MM.1S (cell line): ENCODE results near the gene TMEM35B.
"Not testable (repeated sequence)": the region's sequence is repeated elsewhere in the genome, so short reads cannot be mapped to it uniquely, and the experiment has no call there.

ENCODE experiments used
- DNase-seq: peaks from one replicate; pipeline ENCODE4 v3.0.0-alpha.2; 2015
- H2AFZ ChIP-seq: fragments of 300-600 bp; sonication (generic); 2 replicates; pipeline ENCODE4 v1.6.0; 2016; ENCODE audit warnings: antibody characterized with exemption, low read length
- H3F3A ChIP-seq: fragments of 300-600 bp; sonication (generic); 2 replicates; pipeline ENCODE4 v1.6.1; 2016; ENCODE audit warnings: mild to moderate bottlenecking, antibody characterized with exemption, low read length, moderate library complexity, mixed read lengths; ENCODE audit not compliant: insufficient read depth
- H3K27ac ChIP-seq: fragments of 300-600 bp; sonication (generic); 2 replicates; pipeline ENCODE4 v1.5.1; 2016; ENCODE audit warnings: mild to moderate bottlenecking, low read length
- H3K27me3 ChIP-seq: fragments of 300-600 bp; sonication (generic); replicated peaks from 2 replicates; pipeline ENCODE4 v1.6.0; 2016; ENCODE audit warnings: low read length; ENCODE audit not compliant: insufficient read depth
- H3K36me3 ChIP-seq: fragments of 300-600 bp; sonication (generic); replicated peaks from 2 replicates; pipeline ENCODE4 v1.6.1; 2016; ENCODE audit warnings: mild to moderate bottlenecking, low read length, mixed read lengths; ENCODE audit not compliant: insufficient read depth
- H3K4me1 ChIP-seq: fragments of 300-600 bp; sonication (generic); 2 replicates; pipeline ENCODE4 v1.6.1; 2016; ENCODE audit warnings: low read length, mixed read lengths
- H3K4me2 ChIP-seq: fragments of 300-600 bp; sonication (generic); 2 replicates; pipeline ENCODE4 v1.6.0; 2016; ENCODE audit warnings: low read depth, low read length
- H3K4me3 ChIP-seq: fragments of 300-600 bp; sonication (generic); 2 replicates; pipeline ENCODE4 v1.5.1; 2016; ENCODE audit warnings: low read length, mixed read lengths
- H3K79me2 ChIP-seq: fragments of 300-600 bp; sonication (generic); 2 replicates; pipeline ENCODE4 v1.6.1; 2016; ENCODE audit warnings: mixed run types, low read length, mixed read lengths
- H3K9ac ChIP-seq: fragments of 300-600 bp; sonication (generic); 2 replicates; pipeline ENCODE4 v1.6.1; 2016; ENCODE audit warnings: low read length, mixed read lengths
- H3K9me2 ChIP-seq: fragments of 300-600 bp; sonication (generic); replicated peaks from 2 replicates; pipeline ENCODE4 v1.6.1; 2016; ENCODE audit warnings: mild to moderate bottlenecking, low read length, mixed read lengths; ENCODE audit not compliant: insufficient read depth
- H3K9me3 ChIP-seq: fragments of 300-600 bp; sonication (generic); replicated peaks from 2 replicates; pipeline ENCODE4 v1.6.1; 2016; ENCODE audit warnings: mild to moderate bottlenecking, low read length, mixed read lengths; ENCODE audit not compliant: insufficient read depth
- H4K20me1 ChIP-seq: fragments of 300-600 bp; sonication (generic); 2 replicates; pipeline ENCODE4 v1.6.1; 2016; ENCODE audit warnings: mild to moderate bottlenecking, low read length, moderate library complexity, mixed read lengths; ENCODE audit not compliant: insufficient read depth
- EZH2 ChIP-seq: fragments of 300-600 bp; sonication (generic); optimal IDR thresholded peaks from 2 replicates; pipeline ENCODE3; 2017; ENCODE audit warnings: low read depth, mild to moderate bottlenecking, antibody characterized with exemption, low read length, mixed read lengths
- EZH2phosphoT487 ChIP-seq: fragments of 300-600 bp; sonication (generic); IDR thresholded peaks from 2 replicates; pipeline ENCODE4 v1.6.1; 2018; ENCODE audit warnings: antibody characterized with exemption, low read length
- TF ChIP-seq, protein P1 (sequence below): fragments of 300-600 bp; sonication (generic); IDR thresholded peaks from 2 replicates; pipeline ENCODE4 v1.5.1; 2016; ENCODE audit warnings: antibody characterized with exemption, low read length, mixed read lengths

The TMEM35B gene

DNA sequence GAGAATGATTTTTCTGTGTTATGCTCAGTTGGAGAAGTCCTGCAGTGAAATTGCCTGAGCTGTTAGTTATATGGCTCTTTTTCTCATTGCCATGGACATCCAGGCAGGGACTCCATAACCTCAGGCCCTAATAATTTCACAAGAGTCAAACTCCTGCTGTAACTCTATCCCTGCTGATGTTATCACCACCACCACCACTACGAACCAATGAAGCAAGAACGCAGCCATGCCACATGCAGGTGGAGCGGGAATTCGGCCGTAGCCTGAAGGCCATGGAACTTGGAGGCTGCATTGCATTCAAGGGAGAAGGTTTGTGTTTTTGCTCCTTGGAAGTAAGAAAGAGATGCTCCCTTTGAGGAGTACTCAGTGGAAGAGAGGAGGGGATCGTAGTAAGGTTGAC lies 38.9 kb downstream of the TMEM35B start:
- no peak overlapping the region for H3K4me3 ChIP-seq

GRCh38 chr1:34941798-34942197 lies 43.3 kb downstream of the TMEM35B start:
- not testable (repeated sequence) for H3K27me3 ChIP-seq, H3K9me2 ChIP-seq, H3K4me2 ChIP-seq, H2AFZ ChIP-seq, H3K79me2 ChIP-seq, H3K9me3 ChIP-seq, H3K4me3 ChIP-seq, H4K20me1 ChIP-seq, H3F3A ChIP-seq, H3K27ac ChIP-seq, H3K36me3 ChIP-seq, H3K9ac ChIP-seq, H3K4me1 ChIP-seq, DNase-seq

More for the DNA sequence above, 38.9 kb downstream of the TMEM35B start:
- H3K27me3 ChIP-seq = no peaks in the 10 kb centered on the region
- no peaks in the 10 kb centered on the region for H3F3A ChIP-seq
- DNase-seq = no peak
- no peaks in the 10 kb centered on the region for H4K20me1 ChIP-seq
- no peak overlapping the region for H3K9ac ChIP-seq
- no peaks in the 10 kb centered on the region for H3K9me2 ChIP-seq
- TF ChIP-seq EZH2 = no peak
- TF ChIP-seq EZH2phosphoT487 = no peak
- TF ChIP-seq, protein P1, sequence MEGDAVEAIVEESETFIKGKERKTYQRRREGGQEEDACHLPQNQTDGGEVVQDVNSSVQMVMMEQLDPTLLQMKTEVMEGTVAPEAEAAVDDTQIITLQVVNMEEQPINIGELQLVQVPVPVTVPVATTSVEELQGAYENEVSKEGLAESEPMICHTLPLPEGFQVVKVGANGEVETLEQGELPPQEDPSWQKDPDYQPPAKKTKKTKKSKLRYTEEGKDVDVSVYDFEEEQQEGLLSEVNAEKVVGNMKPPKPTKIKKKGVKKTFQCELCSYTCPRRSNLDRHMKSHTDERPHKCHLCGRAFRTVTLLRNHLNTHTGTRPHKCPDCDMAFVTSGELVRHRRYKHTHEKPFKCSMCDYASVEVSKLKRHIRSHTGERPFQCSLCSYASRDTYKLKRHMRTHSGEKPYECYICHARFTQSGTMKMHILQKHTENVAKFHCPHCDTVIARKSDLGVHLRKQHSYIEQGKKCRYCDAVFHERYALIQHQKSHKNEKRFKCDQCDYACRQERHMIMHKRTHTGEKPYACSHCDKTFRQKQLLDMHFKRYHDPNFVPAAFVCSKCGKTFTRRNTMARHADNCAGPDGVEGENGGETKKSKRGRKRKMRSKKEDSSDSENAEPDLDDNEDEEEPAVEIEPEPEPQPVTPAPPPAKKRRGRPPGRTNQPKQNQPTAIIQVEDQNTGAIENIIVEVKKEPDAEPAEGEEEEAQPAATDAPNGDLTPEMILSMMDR = no peak
- H3K4me2 ChIP-seq = no peak overlapping the region
- no peaks in the 10 kb centered on the region for H3K79me2 ChIP-seq
- H2AFZ ChIP-seq = no peak overlapping the region
- no peaks in the 10 kb centered on the region for H3K4me1 ChIP-seq
- no peaks in the 10 kb centered on the region for H3K36me3 ChIP-seq
- H3K27ac ChIP-seq = no peak overlapping the region
- no peaks in the 10 kb centered on the region for H3K9me3 ChIP-seq
